LNCaP clone FGC (cell line): ENCODE measurements around the gene MOCS2.

Experiments used
- DNase-seq: peaks from one replicate; pipeline ENCODE4 v3.0.0-alpha.2; 2011; ENCODE audit warnings: low read depth
- H3K4me3 ChIP-seq: 2 replicates; pipeline ENCODE4 v1.5.1; 2011; ENCODE audit warnings: mild to moderate bottlenecking, low read depth, low read length, control low read depth
- CTCF ChIP-seq: IDR thresholded peaks from 2 replicates; pipeline ENCODE4 v1.5.1; 2012; ENCODE audit warnings: mild to moderate bottlenecking; ENCODE audit not compliant: control insufficient read depth, insufficient read depth; ENCODE audit errors: extremely low read depth

Gene MOCS2

GRCh38 chr5:53095931-53096525 lies 13.5 kb downstream of the MOCS2 start:
- TF ChIP-seq CTCF: peak; percentile 75
- H3K4me3 ChIP-seq: no peak overlapping the region
- DNase-seq: peak; percentile 22

GRCh38 chr5:53095217-53095616 lies 14.3 kb downstream of the MOCS2 start:
- DNase-seq: no peak
- no peak overlapping the region for H3K4me3 ChIP-seq
- TF ChIP-seq CTCF: no peak

GRCh38 chr5:53092242-53092641 lies 17.3 kb downstream of the MOCS2 start:
- peak; percentile 6 for DNase-seq
- TF ChIP-seq CTCF: no peak
- no peak overlapping the region for H3K4me3 ChIP-seq

GRCh38 chr5:53091289-53091688 lies 18.3 kb downstream of the MOCS2 start:
- no peak for TF ChIP-seq CTCF
- H3K4me3 ChIP-seq: no peak overlapping the region
- no peak for DNase-seq

GRCh38 chr5:53090229-53090628 lies 19.3 kb downstream of the MOCS2 start:
- H3K4me3 ChIP-seq: no peak overlapping the region
- DNase-seq: no peak
- no peak for TF ChIP-seq CTCF

GRCh38 chr5:53089481-53089991 lies 20.0 kb downstream of the MOCS2 start:
- no peak for TF ChIP-seq CTCF
- H3K4me3 ChIP-seq: no peak overlapping the region
- no peak for DNase-seq

- DNase-seq: no peak
- H3K4me3 ChIP-seq: no peak overlapping the region
- TF ChIP-seq CTCF: no peak
Measured at GRCh38 chr5:53087621-53088121, 21.9 kb downstream of the MOCS2 start.
